Mucosa of descending colon (tissue), 3 donors: ENCODE measurements around the gene ZIM2. TPM values are rescaled to one million over a fixed set of nuclear protein-coding genes. Genes with fewer than 3 reads are reported as not detected.

Experiments
- ATAC-seq: fragments of 200-7000 bp; cut with Tn5 transposase; one replicate; pipeline ENCODE4 v1.9.1; 2020; ENCODE audit warnings: mild to moderate bottlenecking, moderate library complexity
- DNase-seq, 3 donors: peaks; one replicate each; pipeline ENCODE4 v3.0.0-alpha.2; 2020
- H3K36me3 ChIP-seq: fragments of 200-600 bp; one replicate; pipeline ENCODE4 v1.8.0; 2021; ENCODE audit warnings: low read depth, mild to moderate bottlenecking
- H3K4me1 ChIP-seq: fragments of 200-600 bp; one replicate; pipeline ENCODE4 v1.8.0; 2021; ENCODE audit warnings: low read depth, mild to moderate bottlenecking
- H3K4me3 ChIP-seq: fragments of 200-600 bp; one replicate; pipeline ENCODE4 v1.8.0; 2021; ENCODE audit warnings: mild to moderate bottlenecking
- H3K9me3 ChIP-seq: fragments of 200-600 bp; one replicate; pipeline ENCODE4 v1.8.0; 2021; ENCODE audit warnings: mild to moderate bottlenecking
- CTCF ChIP-seq: fragments of 200-600 bp; IDR thresholded peaks from one replicate; pipeline ENCODE4 v1.8.0; 2022; ENCODE audit warnings: antibody characterized with exemption, mild to moderate bottlenecking
- intact Hi-C, 2 donors: fragments of 100-400 bp; cut with DNase I in 1 of 2; cut with micrococcal nuclease in 1 of 2; formaldehyde crosslinking; loops; one replicate each; pipeline versions ENCODE4 v1.11.0 to v1.11.1; 2022; cut with DNase I, micrococcal nuclease
- total RNA-seq, 3 donors: library from RNA; stranded (reverse); fragmentation: NEBNext Ultra II Directional in 2 of 3; extraction: Animal tissue kit (Norgen Biotek cat#: 25700) in 2 of 3; gene quantifications; one replicate each; pipeline versions ENCODE4 v1.2.1 to v1.2.4, GENCODE V29; 2021 to 2023
- donor health status: DM: no; HTN: no; CAD: no; lungs with moderate emphysema.
- donor health status: DM: no; HTN: no; CAD: no.
- donor health status: DM: no; HTN: yes; CAD: no.

ZIM2 gene
- total RNA-seq, 3 donors from 2014 or later, result 0.29 to 0.66 TPM; not detected in 1

- no peak for TF ChIP-seq CTCF
- DNase-seq, result no peak
- intact Hi-C loops, result no loop called here
- H3K9me3 ChIP-seq, result peaks cover 48% of the 10 kb centered on the region
- H3K4me3 ChIP-seq, result no peak overlapping the region
- no peaks in the 10 kb centered on the region for H3K4me1 ChIP-seq
- no peak for ATAC-seq
- H3K36me3 ChIP-seq, result no peaks in the 10 kb centered on the region
These were observed 25.9 kb downstream of the ZIM2 start for GRCh38 chr19:56814656-56815055.

- Histone ChIP-seq H3K4me1 (no peaks in the 10 kb centered on the region), H3K9me3 (peaks cover 42% of the 10 kb centered on the region), H3K4me3 (no peak overlapping the region), H3K36me3 (no peaks in the 10 kb centered on the region)
- ATAC-seq, result no peak
- TF ChIP-seq CTCF, result no peak
- DNase-seq, result no peak
- intact Hi-C loops, result no loop called here
These were observed 27.0 kb downstream of the ZIM2 start for GRCh38 chr19:56813531-56813930.

GRCh38 chr19:56811480-56811879 is 29.0 kb downstream of the ZIM2 start:
- Histone ChIP-seq H3K4me3 (no peak overlapping the region), H3K9me3 (peaks cover 39% of the 10 kb centered on the region), H3K36me3 (no peaks in the 10 kb centered on the region), H3K4me1 (no peaks in the 10 kb centered on the region)
- no peak for DNase-seq
- no peak for ATAC-seq
- no peak for TF ChIP-seq CTCF
- intact Hi-C loops, result no loop called here

- Histone ChIP-seq H3K4me1 (no peaks in the 10 kb centered on the region), H3K4me3 (no peak overlapping the region), H3K9me3 (peaks cover 43% of the 10 kb centered on the region), H3K36me3 (no peaks in the 10 kb centered on the region)
- intact Hi-C loops, result no loop called here
- ATAC-seq (no peak), DNase-seq (no peak)
- TF ChIP-seq CTCF, result no peak
These were observed 30.3 kb downstream of the ZIM2 start for GRCh38 chr19:56810260-56810659.

GRCh38 chr19:56808717-56809392 is 31.7 kb downstream of the ZIM2 start:
- H3K9me3 ChIP-seq, result peaks cover 44% of the 10 kb centered on the region
- DNase-seq (no peak), ATAC-seq (no peak)
- no peak overlapping the region for H3K4me3 ChIP-seq
- intact Hi-C loops, result no loop called here
- H3K36me3 ChIP-seq, result no peaks in the 10 kb centered on the region
- no peak for TF ChIP-seq CTCF
- H3K4me1 ChIP-seq, result no peaks in the 10 kb centered on the region

- intact Hi-C loops, result no loop called here
- Histone ChIP-seq H3K4me1 (no peaks in the 10 kb centered on the region), H3K36me3 (no peaks in the 10 kb centered on the region), H3K4me3 (no peak overlapping the region), H3K9me3 (peaks cover 59% of the 10 kb centered on the region)
- no peak for ATAC-seq
- no peak for TF ChIP-seq CTCF
- no peak for DNase-seq
These were observed 33.9 kb downstream of the ZIM2 start for GRCh38 chr19:56806639-56807038.
